Mammary epithelial cell (primary cell): Measurements from ENCODE around the gene KCNJ14.

Source experiments
- CTCF ChIP-seq, 2 donors: IDR thresholded peaks in 1 of 2; conservative IDR thresholded peaks in 1 of 2; 2 replicates each; pipeline ENCODE4 v1.5.1; 2011 to 2012; ENCODE audit warnings: inconsistent platforms in 2 of 2, low read length in 2 of 2, mild to moderate bottlenecking in 2 of 2, control low read depth in 1 of 2, low read depth in 1 of 2; ENCODE audit not compliant: insufficient read depth in 1 of 2; ENCODE audit errors: extremely low read depth in 1 of 2
- EZH2 ChIP-seq: IDR thresholded peaks from 2 replicates; pipeline ENCODE4 v1.6.1; 2012; ENCODE audit warnings: low read length, inconsistent platforms, borderline replicate concordance

DNA sequence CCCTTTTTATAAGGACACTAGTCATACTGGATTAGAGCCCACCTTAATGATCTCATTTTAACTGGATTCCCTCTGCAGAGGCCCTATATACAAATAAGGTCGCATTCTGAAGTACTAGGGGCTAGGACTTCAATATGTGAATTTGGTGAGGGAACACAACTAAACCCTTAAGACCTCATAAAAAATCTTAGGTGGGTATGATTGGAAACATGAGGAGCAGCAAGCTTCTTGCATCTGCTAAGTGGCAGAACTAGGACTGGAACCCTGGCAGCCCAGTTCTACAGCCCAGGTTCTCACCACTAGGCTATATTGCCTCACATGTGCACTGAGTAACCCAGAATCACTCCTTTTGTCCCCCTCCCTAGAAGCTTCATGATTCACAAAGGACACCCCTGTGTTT lies 26.7 kb upstream of the KCNJ14 start:
- TF ChIP-seq CTCF (conservative IDR thresholded peaks at IDR 0.05 in 1 of 2, IDR thresholded peaks at IDR 0.05 in 1 of 2; ENCODE audit: extremely low read depth in 1 of 2, insufficient read depth in 1 of 2, low read depth in 1 of 2, low read length in 2 of 2) = no peak
- TF ChIP-seq EZH2 = no peak
